Smooth muscle cell (in vitro differentiated cells): ENCODE measurements around the gene HSPG2. TPM values are rescaled to one million over a fixed set of nuclear protein-coding genes. Genes with fewer than 3 reads are reported as not detected.

ENCODE experiments used
- DNase-seq: peaks from one replicate; lab custom pipeline; 2025; ENCODE audit not compliant: unreplicated experiment; lab: John Stamatoyannopoulos, UW
- H2AFZ ChIP-seq: fragments of 200-600 bp; sonication (generic); 2 replicates; pipeline ENCODE4 v1.6.0; 2016; ENCODE audit warnings: antibody characterized with exemption, low read depth, mild to moderate bottlenecking
- H3F3A ChIP-seq: fragments of 200-600 bp; sonication (generic); 2 replicates; pipeline ENCODE4 v1.6.0; 2017; ENCODE audit warnings: antibody characterized with exemption, low read depth
- H3K27ac ChIP-seq: fragments of 200-600 bp; sonication (generic); 2 replicates; pipeline ENCODE4 v1.5.1; 2016; ENCODE audit warnings: low read depth, mild to moderate bottlenecking
- H3K27me3 ChIP-seq: fragments of 200-600 bp; sonication (generic); 2 replicates; pipeline ENCODE4 v1.6.1; 2016; ENCODE audit warnings: low read depth, mild to moderate bottlenecking
- H3K36me3 ChIP-seq: fragments of 200-600 bp; sonication (generic); 2 replicates; pipeline ENCODE4 v1.5.1; 2016; ENCODE audit warnings: low read depth
- H3K4me1 ChIP-seq: fragments of 200-600 bp; sonication (generic); 2 replicates; pipeline ENCODE4 v1.5.1; 2016; ENCODE audit warnings: low read depth
- H3K4me2 ChIP-seq: fragments of 200-600 bp; sonication (generic); 2 replicates; pipeline ENCODE4 v1.6.0; 2016; ENCODE audit warnings: mild to moderate bottlenecking
- H3K4me3 ChIP-seq: fragments of 200-600 bp; sonication (generic); 2 replicates; pipeline ENCODE4 v1.5.1; 2016; ENCODE audit warnings: mild to moderate bottlenecking
- H3K79me2 ChIP-seq: fragments of 200-600 bp; sonication (generic); 2 replicates; pipeline ENCODE4 v1.6.0; 2016; ENCODE audit warnings: low read depth, mild to moderate bottlenecking
- H3K9ac ChIP-seq: fragments of 200-600 bp; sonication (generic); 2 replicates; pipeline ENCODE4 v1.6.0; 2016; ENCODE audit warnings: low read depth
- H3K9me3 ChIP-seq: fragments of 200-600 bp; sonication (generic); replicated peaks from 2 replicates; pipeline ENCODE4 v1.5.1; 2016; ENCODE audit warnings: low read depth
- H4K20me1 ChIP-seq: fragments of 200-600 bp; sonication (generic); 2 replicates; pipeline ENCODE4 v1.6.0; 2016; ENCODE audit warnings: low read depth
- WGBS: methylation state at CpG from one replicate; pipeline ENCODE4 v1.1.7; 2016; ENCODE audit warnings: low lambda C conversion rate; 5-methylcytosine and 5-hydroxymethylcytosine counted together
- polyA plus RNA-seq: library from polyadenylated mRNA; unstranded; fragments of >200 nt; fragmentation: Nextera tagmentation; extraction: Ambion mirVana; gene quantifications from 2 replicates; pipeline ENCODE4 v1.2.1, GENCODE V29; 2016
- total RNA-seq: library from RNA; depleted of rRNA; stranded (reverse); fragments of >200 nt; gene quantifications from 2 replicates; pipeline ENCODE4 v1.2.3, GENCODE V29; 2014
- TF ChIP-seq, protein P1 (sequence below): fragments of 200-600 bp; sonication (generic); IDR thresholded peaks from 2 replicates; pipeline ENCODE4 v1.5.1; 2017; ENCODE audit warnings: borderline replicate concordance, mild to moderate bottlenecking, antibody characterized with exemption; ENCODE audit not compliant: insufficient read depth, poor library complexity, severe bottlenecking

HSPG2 gene
- total and polyA plus RNA-seq, 2 experiments from 2014 or later = 40.7 to 46.7 TPM

DNA sequence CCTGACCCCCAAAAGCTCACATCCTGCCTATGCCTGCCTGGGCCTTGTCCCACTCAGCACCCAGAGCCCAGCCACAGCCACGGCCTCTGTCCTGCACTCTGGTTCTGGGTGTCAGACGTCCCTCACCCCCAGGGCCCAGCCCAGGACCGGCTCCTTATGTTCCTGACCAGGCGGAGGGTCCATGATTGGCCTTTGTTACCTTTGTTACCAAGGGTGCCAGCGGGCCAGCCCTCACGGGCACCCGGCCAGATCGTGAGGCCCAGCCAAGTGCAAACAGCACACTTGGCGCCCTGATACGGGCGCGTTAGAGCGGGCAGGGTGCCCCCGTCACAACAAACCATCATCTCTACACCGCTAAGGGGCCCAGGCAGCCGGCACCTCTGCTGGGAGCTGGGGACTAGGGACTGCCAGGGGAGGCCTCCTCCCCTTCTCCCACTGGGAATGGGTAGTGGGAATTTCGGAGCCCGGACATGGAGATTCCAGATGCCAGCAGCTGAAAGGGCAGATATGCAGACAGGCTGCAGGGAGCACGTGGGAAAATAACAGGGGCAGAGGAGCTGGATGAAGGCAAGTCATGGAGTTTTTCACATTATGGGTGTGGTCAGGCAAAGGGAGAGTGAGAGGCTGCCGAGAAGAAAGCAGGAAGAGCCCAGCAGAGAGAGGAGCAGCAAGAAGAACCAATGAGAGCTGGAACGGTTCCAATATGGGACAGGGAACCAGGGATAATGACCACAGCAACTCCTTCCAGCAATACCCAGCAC is 22.1 kb downstream of the HSPG2 start:
- Histone ChIP-seq H4K20me1 (peaks cover 18% of the 10 kb centered on the region), H3K79me2 (peaks cover 39% of the 10 kb centered on the region), H2AFZ (no peak overlapping the region), H3K4me1 (peaks cover 35% of the 10 kb centered on the region), H3K9ac (no peak overlapping the region), H3K27ac (no peak overlapping the region), H3K36me3 (no peaks in the 10 kb centered on the region), H3K4me2 (no peak overlapping the region), H3K27me3 (no peaks in the 10 kb centered on the region), H3F3A (peaks cover 48% of the 10 kb centered on the region), H3K9me3 (no peaks in the 10 kb centered on the region), H3K4me3 (no peak overlapping the region)
- WGBS = 82% methylated on average over 10 of the region's 21 CpGs
- TF ChIP-seq, protein P1, sequence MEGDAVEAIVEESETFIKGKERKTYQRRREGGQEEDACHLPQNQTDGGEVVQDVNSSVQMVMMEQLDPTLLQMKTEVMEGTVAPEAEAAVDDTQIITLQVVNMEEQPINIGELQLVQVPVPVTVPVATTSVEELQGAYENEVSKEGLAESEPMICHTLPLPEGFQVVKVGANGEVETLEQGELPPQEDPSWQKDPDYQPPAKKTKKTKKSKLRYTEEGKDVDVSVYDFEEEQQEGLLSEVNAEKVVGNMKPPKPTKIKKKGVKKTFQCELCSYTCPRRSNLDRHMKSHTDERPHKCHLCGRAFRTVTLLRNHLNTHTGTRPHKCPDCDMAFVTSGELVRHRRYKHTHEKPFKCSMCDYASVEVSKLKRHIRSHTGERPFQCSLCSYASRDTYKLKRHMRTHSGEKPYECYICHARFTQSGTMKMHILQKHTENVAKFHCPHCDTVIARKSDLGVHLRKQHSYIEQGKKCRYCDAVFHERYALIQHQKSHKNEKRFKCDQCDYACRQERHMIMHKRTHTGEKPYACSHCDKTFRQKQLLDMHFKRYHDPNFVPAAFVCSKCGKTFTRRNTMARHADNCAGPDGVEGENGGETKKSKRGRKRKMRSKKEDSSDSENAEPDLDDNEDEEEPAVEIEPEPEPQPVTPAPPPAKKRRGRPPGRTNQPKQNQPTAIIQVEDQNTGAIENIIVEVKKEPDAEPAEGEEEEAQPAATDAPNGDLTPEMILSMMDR = no peak
- DNase-seq = no peak

GRCh38 chr1:21914450-21914849 is 22.7 kb downstream of the HSPG2 start:
- Histone ChIP-seq H3K27ac (peak overlapping the region; percentile 82), H3K4me2 (no peak overlapping the region), H3K27me3 (no peaks in the 10 kb centered on the region), H4K20me1 (peaks cover 14% of the 10 kb centered on the region), H3K36me3 (no peaks in the 10 kb centered on the region), H3K79me2 (peaks cover 39% of the 10 kb centered on the region), H3F3A (peaks cover 53% of the 10 kb centered on the region), H2AFZ (no peak overlapping the region), H3K9ac (no peak overlapping the region), H3K4me1 (peaks cover 41% of the 10 kb centered on the region), H3K9me3 (no peaks in the 10 kb centered on the region), H3K4me3 (no peak overlapping the region)
- TF ChIP-seq, protein P1 = no peak
- DNase-seq = no peak
- WGBS = 83% methylated on average over 5 of the region's 5 CpGs

GRCh38 chr1:21913763-21914162 is 23.3 kb downstream of the HSPG2 start:
- H4K20me1 ChIP-seq = peaks cover 14% of the 10 kb centered on the region
- WGBS = 66% methylated on average over 5 of the region's 5 CpGs
- peaks cover 42% of the 10 kb centered on the region for H3K4me1 ChIP-seq
- TF ChIP-seq, protein P1 = no peak
- no peaks in the 10 kb centered on the region for H3K9me3 ChIP-seq
- no peak for DNase-seq
- H3K36me3 ChIP-seq = no peaks in the 10 kb centered on the region
- H3K4me2 ChIP-seq = no peak overlapping the region
- peaks cover 42% of the 10 kb centered on the region for H3K79me2 ChIP-seq
- no peak overlapping the region for H3K9ac ChIP-seq
- H3K4me3 ChIP-seq = no peak overlapping the region
- no peaks in the 10 kb centered on the region for H3K27me3 ChIP-seq
- H3K27ac ChIP-seq = peak overlapping the region; percentile 82
- H2AFZ ChIP-seq = no peak overlapping the region
- peaks cover 57% of the 10 kb centered on the region for H3F3A ChIP-seq

- H3K9me3 ChIP-seq = no peaks in the 10 kb centered on the region
- peak overlapping the region; percentile 34 for H3K9ac ChIP-seq
- H4K20me1 ChIP-seq = peaks cover 14% of the 10 kb centered on the region
- no peak overlapping the region for H2AFZ ChIP-seq
- TF ChIP-seq, protein P1 = no peak
- peaks cover 42% of the 10 kb centered on the region for H3K4me1 ChIP-seq
- H3F3A ChIP-seq = peaks cover 52% of the 10 kb centered on the region
- H3K79me2 ChIP-seq = peaks cover 40% of the 10 kb centered on the region
- H3K4me2 ChIP-seq = no peak overlapping the region
- H3K27me3 ChIP-seq = no peaks in the 10 kb centered on the region
- H3K36me3 ChIP-seq = no peaks in the 10 kb centered on the region
- peak overlapping the region; percentile 82 for H3K27ac ChIP-seq
- WGBS = 74% methylated on average over 7 of the region's 8 CpGs
- no peak for DNase-seq
- no peak overlapping the region for H3K4me3 ChIP-seq
These were observed 23.9 kb downstream of the HSPG2 start for GRCh38 chr1:21913258-21913657.
